ENCODE data around the gene CSF3R.

- TF ChIP-seq ZNF331 (CRISPR knock-in tag; IDR thresholded peaks at IDR 0.05; ENCODE audit: low read depth) = no peak
- TF ChIP-seq, protein P1, sequence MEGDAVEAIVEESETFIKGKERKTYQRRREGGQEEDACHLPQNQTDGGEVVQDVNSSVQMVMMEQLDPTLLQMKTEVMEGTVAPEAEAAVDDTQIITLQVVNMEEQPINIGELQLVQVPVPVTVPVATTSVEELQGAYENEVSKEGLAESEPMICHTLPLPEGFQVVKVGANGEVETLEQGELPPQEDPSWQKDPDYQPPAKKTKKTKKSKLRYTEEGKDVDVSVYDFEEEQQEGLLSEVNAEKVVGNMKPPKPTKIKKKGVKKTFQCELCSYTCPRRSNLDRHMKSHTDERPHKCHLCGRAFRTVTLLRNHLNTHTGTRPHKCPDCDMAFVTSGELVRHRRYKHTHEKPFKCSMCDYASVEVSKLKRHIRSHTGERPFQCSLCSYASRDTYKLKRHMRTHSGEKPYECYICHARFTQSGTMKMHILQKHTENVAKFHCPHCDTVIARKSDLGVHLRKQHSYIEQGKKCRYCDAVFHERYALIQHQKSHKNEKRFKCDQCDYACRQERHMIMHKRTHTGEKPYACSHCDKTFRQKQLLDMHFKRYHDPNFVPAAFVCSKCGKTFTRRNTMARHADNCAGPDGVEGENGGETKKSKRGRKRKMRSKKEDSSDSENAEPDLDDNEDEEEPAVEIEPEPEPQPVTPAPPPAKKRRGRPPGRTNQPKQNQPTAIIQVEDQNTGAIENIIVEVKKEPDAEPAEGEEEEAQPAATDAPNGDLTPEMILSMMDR (conservative IDR thresholded peaks at IDR 0.05; ENCODE audit: low read depth in 2 of 2) = no peak
These were observed 42.5 kb upstream of the CSF3R start for GRCh38 chr1:36525166-36525565.
